Measurements from ENCODE around the gene NSMCE3.
A peak's percentile ranks its signal among the peaks of the same experiment; 100 is the strongest.

The NSMCE3 gene

GRCh38 chr15:29269485-29270168, at the start of gene NSMCE3:
Gene NSMCE3, minus strand, starts transcription at chr15:29269822. Its CDS starts 117 bp downstream, at chr15:29269705.
- peak; percentile 88 for DNase-seq

- no peak for DNase-seq
These were observed 46.8 kb upstream of the NSMCE3 start for GRCh38 chr15:29316422-29316821.

GRCh38 chr15:29312387-29312786, 42.8 kb upstream of the NSMCE3 start:
- DNase-seq = no peak

GRCh38 chr15:29311696-29312095, 42.1 kb upstream of the NSMCE3 start:
- DNase-seq = no peak

GRCh38 chr15:29309139-29309538, 39.5 kb upstream of the NSMCE3 start:
- DNase-seq = no peak

- DNase-seq = no peak
These were observed 38.7 kb upstream of the NSMCE3 start for GRCh38 chr15:29308299-29308698.

GRCh38 chr15:29305556-29305955, 35.9 kb upstream of the NSMCE3 start:
- no peak for DNase-seq

GRCh38 chr15:29302871-29303270, 33.2 kb upstream of the NSMCE3 start:
- DNase-seq = no peak

- DNase-seq = no peak
These were observed 30.2 kb upstream of the NSMCE3 start for GRCh38 chr15:29299784-29300183.

GRCh38 chr15:29299331-29299730, 29.7 kb upstream of the NSMCE3 start:
- DNase-seq = no peak

- DNase-seq = no peak
These were observed 25.2 kb upstream of the NSMCE3 start for GRCh38 chr15:29294732-29295325.

GRCh38 chr15:29291067-29291845, 21.6 kb upstream of the NSMCE3 start:
- DNase-seq = no peak

- DNase-seq = no peak
These were observed 19.6 kb upstream of the NSMCE3 start for GRCh38 chr15:29289173-29289572.

- no peak for DNase-seq
These were observed 15.8 kb upstream of the NSMCE3 start for GRCh38 chr15:29285386-29285785.

GRCh38 chr15:29283381-29283780, 13.8 kb upstream of the NSMCE3 start:
- DNase-seq = no peak

GRCh38 chr15:29280514-29280913, 10.9 kb upstream of the NSMCE3 start:
- no peak for DNase-seq

GRCh38 chr15:29278436-29279105, 8.9 kb upstream of the NSMCE3 start:
- no peak for DNase-seq

GRCh38 chr15:29276366-29276765, 6.7 kb upstream of the NSMCE3 start:
- DNase-seq = no peak

GRCh38 chr15:29275855-29276254, 6.2 kb upstream of the NSMCE3 start:
- DNase-seq = no peak

- DNase-seq = no peak
These were observed 5.3 kb upstream of the NSMCE3 start for GRCh38 chr15:29274946-29275345.

- no peak for DNase-seq
These were observed 2.6 kb upstream of the NSMCE3 start for GRCh38 chr15:29272219-29272618.

- no peak for DNase-seq
These were observed 1.4 kb upstream of the NSMCE3 start for GRCh38 chr15:29270976-29271375.

- no peak for DNase-seq
These were observed 740 bp upstream of the NSMCE3 start for GRCh38 chr15:29270169-29270955.

Measured in stimulated activated naive CD4-positive, alpha-beta T cell treated with Interleukin-2 at 50 U/mL for 16 hours (primary cell).